Measurements from ENCODE around the gene GASK1A. TPM values are rescaled to one million over a fixed set of nuclear protein-coding genes. Genes with fewer than 3 reads are reported as not detected.

GASK1A gene
- total RNA-seq, 6 experiments from 2014 or later, result 5.5 to 17.5 (median 10.5) TPM

DNA sequence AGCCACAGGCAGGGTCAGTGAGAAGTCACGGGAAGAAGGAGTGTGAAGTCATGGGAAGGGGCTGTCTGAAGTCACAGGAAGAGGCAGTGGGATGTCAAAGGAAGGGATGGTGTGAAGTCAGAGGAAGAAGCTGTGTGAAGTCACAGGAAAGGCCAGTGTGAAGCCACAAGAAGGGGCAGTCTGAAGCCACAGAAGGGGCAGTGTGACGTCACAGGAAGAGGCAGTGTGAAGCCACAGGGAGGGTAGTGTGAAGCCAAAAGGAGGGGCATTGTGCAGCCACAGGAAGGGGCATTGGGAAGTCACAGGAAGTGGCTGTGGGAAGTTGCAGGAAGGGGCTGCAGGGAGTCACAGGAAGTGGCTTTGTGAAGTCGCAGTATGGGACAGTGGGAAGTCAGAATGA, 35.1 kb downstream of the GASK1A start:
- Histone ChIP-seq H3K4me3 (no peak overlapping the region), H3K4me1 (peaks cover 0 to 7% (median 0%) of the 10 kb centered on the region in 4 donors), H3K9me3 (no peaks in the 10 kb centered on the region), H3K27ac (no peak overlapping the region), H3K36me3 (no peaks in the 10 kb centered on the region), H3K27me3 (no peaks in the 10 kb centered on the region)
- DNase-seq (no peak), ATAC-seq (no peak)
- WGBS (ENCODE audit: insufficient coverage, low coverage, low lambda C conversion rate, missing lambda C conversion rate), result 46% methylated on average over 3 of the region's 3 CpGs
- intact Hi-C loops (cut with DNase I), result no loop called here
- TF ChIP-seq POLR2A (IDR thresholded peaks at IDR 0.05), result no peak
- TF ChIP-seq CTCF (IDR thresholded peaks at IDR 0.05), result no peak

- Histone ChIP-seq H3K36me3 (no peaks in the 10 kb centered on the region), H3K27me3 (no peaks in the 10 kb centered on the region), H3K4me1 (peaks cover 0 to 8% (median 0%) of the 10 kb centered on the region in 4 donors), H3K9me3 (no peaks in the 10 kb centered on the region), H3K27ac (no peak overlapping the region), H3K4me3 (no peak overlapping the region)
- WGBS (ENCODE audit: insufficient coverage, low coverage, low lambda C conversion rate, missing lambda C conversion rate), result 44% methylated on average over 1 of the region's 1 CpG
- DNase-seq (no peak), ATAC-seq (no peak)
- intact Hi-C loops (cut with DNase I), result no loop called here
- TF ChIP-seq POLR2A (IDR thresholded peaks at IDR 0.05), result no peak
- TF ChIP-seq CTCF (IDR thresholded peaks at IDR 0.05), result no peak
These were observed 35.8 kb downstream of the GASK1A start for GRCh38 chr3:43014956-43015355.

- 86% methylated on average over 1 of the region's 1 CpG for WGBS (ENCODE audit: insufficient coverage, low coverage, low lambda C conversion rate, missing lambda C conversion rate)
- H3K4me3 ChIP-seq, result no peak overlapping the region
- peaks cover 0 to 8% (median 0%) of the 10 kb centered on the region in 4 donors for H3K4me1 ChIP-seq
- H3K9me3 ChIP-seq, result no peaks in the 10 kb centered on the region
- no peaks in the 10 kb centered on the region for H3K36me3 ChIP-seq
- intact Hi-C loops (cut with DNase I), result no loop called here
- DNase-seq, result no peak
- no peak for TF ChIP-seq CTCF (IDR thresholded peaks at IDR 0.05)
- no peak for TF ChIP-seq POLR2A (IDR thresholded peaks at IDR 0.05)
- no peak for ATAC-seq
- H3K27ac ChIP-seq, result no peak overlapping the region
- no peaks in the 10 kb centered on the region for H3K27me3 ChIP-seq
These were observed 36.5 kb downstream of the GASK1A start for GRCh38 chr3:43015572-43015971.

- Histone ChIP-seq H3K36me3 (no peaks in the 10 kb centered on the region), H3K9me3 (no peaks in the 10 kb centered on the region), H3K4me1 (peaks cover 0 to 8% (median 0%) of the 10 kb centered on the region in 4 donors), H3K27ac (no peak overlapping the region), H3K27me3 (no peaks in the 10 kb centered on the region), H3K4me3 (no peak overlapping the region)
- TF ChIP-seq POLR2A (IDR thresholded peaks at IDR 0.05), result no peak
- no peak for TF ChIP-seq CTCF (IDR thresholded peaks at IDR 0.05)
- 49% methylated on average over 5 of the region's 5 CpGs for WGBS (ENCODE audit: insufficient coverage, low coverage, low lambda C conversion rate, missing lambda C conversion rate)
- DNase-seq (no peak), ATAC-seq (no peak)
- intact Hi-C loops (cut with DNase I), result no loop called here
These were observed 37.1 kb downstream of the GASK1A start for GRCh38 chr3:43015991-43016865.
